Measurements from ENCODE around the gene SPECC1.

- no peak for TF ChIP-seq CTCF (IDR thresholded peaks at IDR 0.05)
- TF ChIP-seq POLR2A (IDR thresholded peaks at IDR 0.05) = no peak
These were observed 116.6 kb downstream of the SPECC1 start for GRCh38 chr17:20125724-20126123.
